Colon (tissue), 2 donors: Measurements from ENCODE around the gene PPM1J.

Experiments
- FAIRE-seq: peaks from 2 replicates; lab custom pipeline; 2012; peaks lifted over from hg19 to GRCh38; lab: Jason Lieb, UNC
- donor health status: control.
- donor health status: control.

Gene PPM1J

GRCh38 chr1:112687785-112688496 lies 27.2 kb downstream of the PPM1J start:
- no peak for FAIRE-seq

GRCh38 chr1:112687361-112687760 lies 27.8 kb downstream of the PPM1J start:
- no peak for FAIRE-seq

- no peak for FAIRE-seq
Measured at GRCh38 chr1:112686835-112687234, 28.3 kb downstream of the PPM1J start.

GRCh38 chr1:112686417-112686816 lies 28.7 kb downstream of the PPM1J start:
- no peak for FAIRE-seq

GRCh38 chr1:112685913-112686312 lies 29.2 kb downstream of the PPM1J start:
- no peak for FAIRE-seq

GRCh38 chr1:112678605-112679004 lies 36.5 kb downstream of the PPM1J start:
- FAIRE-seq: no peak

GRCh38 chr1:112677501-112677900 lies 37.6 kb downstream of the PPM1J start:
- no peak for FAIRE-seq

- FAIRE-seq: no peak
Measured at GRCh38 chr1:112676543-112676942, 38.6 kb downstream of the PPM1J start.

- no peak for FAIRE-seq
Measured at GRCh38 chr1:112675728-112676381, 39.3 kb downstream of the PPM1J start.

GRCh38 chr1:112674986-112675727 lies 40.0 kb downstream of the PPM1J start:
- no peak for FAIRE-seq

GRCh38 chr1:112674440-112674985 lies 40.6 kb downstream of the PPM1J start, which contains the start of gene MOV10:
TSS of gene MOV10 (plus strand) at chr1:112674659. CDS start at chr1:112674913, 254 bp downstream.
- no peak for FAIRE-seq

GRCh38 chr1:112673592-112674439 lies 41.3 kb downstream of the PPM1J start:
- no peak for FAIRE-seq

- FAIRE-seq: no peak
Measured at GRCh38 chr1:112672842-112673241, 42.3 kb downstream of the PPM1J start.

GRCh38 chr1:112672009-112672408 lies 43.1 kb downstream of the PPM1J start:
- FAIRE-seq: no peak

GRCh38 chr1:112666946-112667345 lies 48.2 kb downstream of the PPM1J start:
- no peak for FAIRE-seq

- no peak for FAIRE-seq
Measured at GRCh38 chr1:112665857-112666256, 49.3 kb downstream of the PPM1J start.
